SU-DHL-6 (cell line): ENCODE measurements around the gene ETFBKMT.

Experiments used
- EZH2phosphoT487 ChIP-seq: fragments of 200-600 bp; sonication (generic), shearing (Covaris generic); conservative IDR thresholded peaks from 2 replicates; pipeline ENCODE4 v1.6.1; 2018; ENCODE audit warnings: mild to moderate bottlenecking, antibody characterized with exemption, low read length, moderate library complexity, mixed read lengths
- TF ChIP-seq, protein P1 (sequence below): fragments of 200-600 bp; sonication (generic); IDR thresholded peaks from one replicate; pipeline ENCODE4 v1.5.1; 2017; ENCODE audit warnings: antibody characterized with exemption, mild to moderate bottlenecking, low read length, moderate library complexity; ENCODE audit not compliant: insufficient read depth, poor library complexity, severe bottlenecking

GRCh38 chr12:31647086-31647491 lies 12.4 kb upstream of the ETFBKMT start:
- TF ChIP-seq, protein P1, sequence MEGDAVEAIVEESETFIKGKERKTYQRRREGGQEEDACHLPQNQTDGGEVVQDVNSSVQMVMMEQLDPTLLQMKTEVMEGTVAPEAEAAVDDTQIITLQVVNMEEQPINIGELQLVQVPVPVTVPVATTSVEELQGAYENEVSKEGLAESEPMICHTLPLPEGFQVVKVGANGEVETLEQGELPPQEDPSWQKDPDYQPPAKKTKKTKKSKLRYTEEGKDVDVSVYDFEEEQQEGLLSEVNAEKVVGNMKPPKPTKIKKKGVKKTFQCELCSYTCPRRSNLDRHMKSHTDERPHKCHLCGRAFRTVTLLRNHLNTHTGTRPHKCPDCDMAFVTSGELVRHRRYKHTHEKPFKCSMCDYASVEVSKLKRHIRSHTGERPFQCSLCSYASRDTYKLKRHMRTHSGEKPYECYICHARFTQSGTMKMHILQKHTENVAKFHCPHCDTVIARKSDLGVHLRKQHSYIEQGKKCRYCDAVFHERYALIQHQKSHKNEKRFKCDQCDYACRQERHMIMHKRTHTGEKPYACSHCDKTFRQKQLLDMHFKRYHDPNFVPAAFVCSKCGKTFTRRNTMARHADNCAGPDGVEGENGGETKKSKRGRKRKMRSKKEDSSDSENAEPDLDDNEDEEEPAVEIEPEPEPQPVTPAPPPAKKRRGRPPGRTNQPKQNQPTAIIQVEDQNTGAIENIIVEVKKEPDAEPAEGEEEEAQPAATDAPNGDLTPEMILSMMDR, result no peak
- TF ChIP-seq EZH2phosphoT487, result no peak
